Mucosa of stomach (tissue), 1 donor: Measurements from ENCODE around the gene FGF12.

Source experiments
- H3K27me3 ChIP-seq: one replicate; pipeline ENCODE4 v1.7.0; 2013; ENCODE audit warnings: mild to moderate bottlenecking, low read length; ENCODE audit not compliant: control insufficient read depth, insufficient read depth
- H3K36me3 ChIP-seq: one replicate; pipeline ENCODE4 v1.7.0; 2013; ENCODE audit warnings: low read length; ENCODE audit not compliant: control insufficient read depth, insufficient read depth
- H3K4me1 ChIP-seq: one replicate; pipeline ENCODE4 v1.7.0; 2013; ENCODE audit warnings: mild to moderate bottlenecking, low read length; ENCODE audit not compliant: control insufficient read depth, insufficient read depth
- H3K4me3 ChIP-seq: one replicate; pipeline ENCODE4 v1.7.0; 2013; ENCODE audit warnings: low read length
- H3K9ac ChIP-seq: one replicate; pipeline ENCODE4 v1.7.0; 2013; ENCODE audit warnings: mild to moderate bottlenecking, low read length, moderate library complexity
- H3K9me3 ChIP-seq: one replicate; pipeline ENCODE4 v1.7.0; 2013; ENCODE audit warnings: mild to moderate bottlenecking, low read length, moderate library complexity; ENCODE audit not compliant: control insufficient read depth
- donor health status: Pancreatic carcinoma.

Gene FGF12

GRCh38 chr3:192481638-192482037 lies 245.7 kb downstream of the FGF12 start:
- Histone ChIP-seq H3K4me1 (no peaks in the 10 kb centered on the region), H3K36me3 (no peaks in the 10 kb centered on the region), H3K9me3 (no peaks in the 10 kb centered on the region), H3K4me3 (no peak overlapping the region), H3K27me3 (peaks cover 4% of the 10 kb centered on the region), H3K9ac (no peak overlapping the region)

GRCh38 chr3:192467230-192468140 lies 259.9 kb downstream of the FGF12 start:
- Histone ChIP-seq H3K9ac (no peak overlapping the region), H3K36me3 (no peaks in the 10 kb centered on the region), H3K9me3 (no peaks in the 10 kb centered on the region), H3K4me1 (no peaks in the 10 kb centered on the region), H3K27me3 (peaks cover 6% of the 10 kb centered on the region), H3K4me3 (no peak overlapping the region)

- no peaks in the 10 kb centered on the region for H3K9me3 ChIP-seq
- H3K36me3 ChIP-seq: no peaks in the 10 kb centered on the region
- H3K9ac ChIP-seq: no peak overlapping the region
- no peak overlapping the region for H3K4me3 ChIP-seq
- H3K27me3 ChIP-seq: peaks cover 20% of the 10 kb centered on the region
- no peaks in the 10 kb centered on the region for H3K4me1 ChIP-seq
Observed at GRCh38 chr3:192449036-192449435, 278.3 kb downstream of the FGF12 start.

- no peaks in the 10 kb centered on the region for H3K36me3 ChIP-seq
- H3K27me3 ChIP-seq: peaks cover 20% of the 10 kb centered on the region
- no peaks in the 10 kb centered on the region for H3K4me1 ChIP-seq
- no peak overlapping the region for H3K4me3 ChIP-seq
- H3K9me3 ChIP-seq: no peaks in the 10 kb centered on the region
- no peak overlapping the region for H3K9ac ChIP-seq
Observed at GRCh38 chr3:192445770-192446644, 281.3 kb downstream of the FGF12 start.

- Histone ChIP-seq H3K9ac (no peak overlapping the region), H3K4me1 (no peaks in the 10 kb centered on the region), H3K36me3 (no peaks in the 10 kb centered on the region), H3K9me3 (no peaks in the 10 kb centered on the region), H3K4me3 (no peak overlapping the region), H3K27me3 (peaks cover 20% of the 10 kb centered on the region)
Observed at GRCh38 chr3:192444791-192445106, 282.6 kb downstream of the FGF12 start.

GRCh38 chr3:192444096-192444790 lies 283.1 kb downstream of the FGF12 start:
- Histone ChIP-seq H3K27me3 (peaks cover 20% of the 10 kb centered on the region), H3K9ac (no peak overlapping the region), H3K4me3 (no peak overlapping the region)

GRCh38 chr3:192435241-192435640 lies 292.1 kb downstream of the FGF12 start:
- Histone ChIP-seq H3K4me1 (no peaks in the 10 kb centered on the region), H3K27me3 (no peaks in the 10 kb centered on the region), H3K9me3 (no peaks in the 10 kb centered on the region), H3K4me3 (no peak overlapping the region), H3K36me3 (no peaks in the 10 kb centered on the region), H3K9ac (no peak overlapping the region)

More at GRCh38 chr3:192444096-192444790, 283.1 kb downstream of the FGF12 start:
- Histone ChIP-seq H3K36me3 (no peaks in the 10 kb centered on the region), H3K9me3 (no peaks in the 10 kb centered on the region), H3K4me1 (no peaks in the 10 kb centered on the region)

GRCh38 chr3:192434186-192434585 lies 293.2 kb downstream of the FGF12 start:
- H3K27me3 ChIP-seq: no peaks in the 10 kb centered on the region
- no peak overlapping the region for H3K4me3 ChIP-seq
- H3K4me1 ChIP-seq: no peaks in the 10 kb centered on the region
- H3K9ac ChIP-seq: no peak overlapping the region
- no peaks in the 10 kb centered on the region for H3K36me3 ChIP-seq
- no peaks in the 10 kb centered on the region for H3K9me3 ChIP-seq

- H3K4me3 ChIP-seq: no peak overlapping the region
Observed at GRCh38 chr3:192433704-192434103, 293.6 kb downstream of the FGF12 start.

GRCh38 chr3:192422997-192423342 lies 304.4 kb downstream of the FGF12 start:
- Histone ChIP-seq H3K27me3 (no peaks in the 10 kb centered on the region), H3K9me3 (no peaks in the 10 kb centered on the region), H3K36me3 (no peaks in the 10 kb centered on the region), H3K9ac (no peak overlapping the region), H3K4me1 (no peaks in the 10 kb centered on the region), H3K4me3 (no peak overlapping the region)

More at GRCh38 chr3:192433704-192434103, 293.6 kb downstream of the FGF12 start:
- H3K27me3 ChIP-seq: no peaks in the 10 kb centered on the region
- no peaks in the 10 kb centered on the region for H3K4me1 ChIP-seq
- no peaks in the 10 kb centered on the region for H3K36me3 ChIP-seq
- H3K9ac ChIP-seq: no peak overlapping the region
- no peaks in the 10 kb centered on the region for H3K9me3 ChIP-seq

- Histone ChIP-seq H3K9me3 (no peaks in the 10 kb centered on the region), H3K36me3 (no peaks in the 10 kb centered on the region), H3K9ac (no peak overlapping the region), H3K4me3 (no peak overlapping the region), H3K4me1 (no peaks in the 10 kb centered on the region), H3K27me3 (no peaks in the 10 kb centered on the region)
Observed at GRCh38 chr3:192422321-192422996, 304.9 kb downstream of the FGF12 start.
